Head of caudate nucleus (tissue), 42 donors: Measurements from ENCODE around the gene NQO1.
"Not testable (repeated sequence)": the region's sequence is repeated elsewhere in the genome, so short reads cannot be mapped to it uniquely, and the experiment has no call there.

Experiments
- DNase-seq, 42 donors: peaks; one replicate each; pipeline versions ENCODE4 v3.0.0 to v3.0.0-alpha.2; 2020 to 2021; ENCODE audit warnings: mixed read lengths in 7 of 42
- intact Hi-C: fragments of 100-400 bp; cut with DNase I; formaldehyde crosslinking; loops from one replicate; pipeline ENCODE4 v1.15.0; 2022

NQO1 gene

GRCh38 chr16:69726313-69727060 is at the start of gene NQO1:
Gene NQO1, minus strand, starts transcription at chr16:69726560. Its CDS starts 121 bp downstream, at chr16:69726439.
- intact Hi-C loops = no loop called here

GRCh38 chr16:69775563-69775962 is 49.2 kb upstream of the NQO1 start:
- intact Hi-C loops = no loop called here
- DNase-seq = no peak

More at GRCh38 chr16:69726313-69727060, at the start of gene NQO1:
- DNase-seq = peak; percentile 88 to 97 (median 93)

GRCh38 chr16:69773260-69773947 is 47.0 kb upstream of the NQO1 start:
- intact Hi-C loops = no loop called here
- no peak for DNase-seq

GRCh38 chr16:69771651-69771967 is 45.2 kb upstream of the NQO1 start:
- intact Hi-C loops = no loop called here
- no peak for DNase-seq

GRCh38 chr16:69769404-69769803 is 43.0 kb upstream of the NQO1 start:
- intact Hi-C loops = no loop called here
- no peak for DNase-seq

- intact Hi-C loops = no loop called here
- no peak for DNase-seq
These were observed 42.3 kb upstream of the NQO1 start for GRCh38 chr16:69768666-69769065.

- intact Hi-C loops = no loop called here
- DNase-seq = no peak
These were observed 41.3 kb upstream of the NQO1 start for GRCh38 chr16:69767459-69768229.

- no peak for DNase-seq
These were observed 37.2 kb upstream of the NQO1 start for GRCh38 chr16:69763599-69763942.

GRCh38 chr16:69762814-69763598 is 36.6 kb upstream of the NQO1 start:
- DNase-seq = peak in 5 of 42 donors; percentile 9 to 48 (median 39)
- intact Hi-C loops = no loop called here

More at GRCh38 chr16:69763599-69763942, 37.2 kb upstream of the NQO1 start:
- intact Hi-C loops = no loop called here

- intact Hi-C loops = no loop called here
- peak; percentile 21 to 86 (median 72) for DNase-seq
These were observed 35.8 kb upstream of the NQO1 start, which contains the start of gene WWP2 for GRCh38 chr16:69761983-69762813. Gene WWP2, plus strand, starts transcription at chr16:69762332. Its CDS starts 24,679 bp downstream, at chr16:69787011.

- intact Hi-C loops = loop anchor here (5.0 kb wide), 1 partner anchor 360 kb away; no protein-coding TSS in a partner anchor
- not testable (repeated sequence) for DNase-seq
These were observed 31.0 kb upstream of the NQO1 start for GRCh38 chr16:69757375-69757774.

- DNase-seq = no peak
- intact Hi-C loops = loop anchor here (5.0 kb wide), 1 partner anchor 359 kb away; no protein-coding TSS in a partner anchor
These were observed 30.3 kb upstream of the NQO1 start for GRCh38 chr16:69756705-69757104.

- intact Hi-C loops = loop anchor here (2.0 to 5.0 kb wide), 2 partner anchors 46 to 357 kb away; no protein-coding TSS in a partner anchor
These were observed 28.3 kb upstream of the NQO1 start, which contains the start of gene NOB1 for GRCh38 chr16:69754469-69755310. Gene NOB1, minus strand, starts transcription at chr16:69754926. Its CDS starts 16 bp downstream, at chr16:69754910.

GRCh38 chr16:69754143-69754468 is 27.7 kb upstream of the NQO1 start:
- no peak for DNase-seq
- intact Hi-C loops = loop anchor here (2.0 kb wide), 1 partner anchor 45 kb away; no protein-coding TSS in a partner anchor

More at GRCh38 chr16:69754469-69755310, 28.3 kb upstream of the NQO1 start, which contains the start of gene NOB1:
- peak; percentile 89 to 99 (median 96) for DNase-seq

GRCh38 chr16:69748694-69749345 is 22.5 kb upstream of the NQO1 start:
- peak in 11 of 42 donors; percentile 31 to 73 (median 49) for DNase-seq
- intact Hi-C loops = no loop called here

- DNase-seq = no peak
- intact Hi-C loops = no loop called here
These were observed 20.8 kb upstream of the NQO1 start for GRCh38 chr16:69747115-69747514.
